ENCODE measurements around the gene CD7.

Gene CD7

DNA sequence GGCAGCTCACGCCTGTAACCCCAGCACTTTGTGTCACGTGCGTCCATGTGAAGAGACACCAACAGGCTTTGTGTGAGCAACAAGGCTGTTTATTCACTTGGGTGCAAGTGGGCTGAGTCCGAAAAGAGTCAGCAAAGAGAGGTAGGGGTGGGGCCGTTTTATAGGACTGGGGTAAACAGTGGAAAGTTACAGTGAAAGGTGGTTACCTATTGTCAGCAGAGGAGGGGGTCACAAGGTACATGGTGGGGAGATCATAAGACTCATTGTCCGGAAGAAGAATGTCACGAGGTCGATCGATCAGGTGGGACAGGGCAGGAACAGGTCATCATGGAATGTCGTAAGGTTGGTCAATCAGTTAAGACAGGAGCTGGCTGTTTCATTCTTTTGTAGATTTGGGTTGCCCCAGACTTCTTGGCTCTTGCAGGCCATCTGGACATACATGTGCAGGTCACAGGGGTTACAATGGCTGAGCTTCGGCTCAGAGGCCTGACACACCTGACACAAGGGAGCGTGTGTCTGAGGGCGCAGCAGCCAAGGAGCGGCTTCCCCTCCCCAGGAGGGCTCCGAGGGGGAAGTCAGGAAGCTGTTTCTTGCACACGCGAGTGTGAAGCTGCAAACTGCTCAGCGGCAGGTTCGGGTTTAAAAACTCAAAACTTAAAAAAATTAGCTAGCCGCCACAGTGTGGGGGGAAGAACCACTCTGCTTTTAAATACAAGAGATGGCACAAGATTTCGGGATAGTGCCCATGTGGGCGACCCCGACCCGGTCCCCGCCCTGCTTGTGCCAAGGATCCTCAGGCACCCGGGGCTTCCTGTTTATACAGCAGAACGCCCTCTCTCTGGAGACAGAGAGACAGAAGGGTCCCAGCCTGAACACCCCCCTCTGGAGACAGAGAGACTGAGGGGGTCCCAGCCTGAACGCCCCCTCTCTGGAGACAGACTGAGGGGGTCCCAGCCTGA, 29.2 kb upstream of the CD7 start:
- no peak for DNase-seq

DNA sequence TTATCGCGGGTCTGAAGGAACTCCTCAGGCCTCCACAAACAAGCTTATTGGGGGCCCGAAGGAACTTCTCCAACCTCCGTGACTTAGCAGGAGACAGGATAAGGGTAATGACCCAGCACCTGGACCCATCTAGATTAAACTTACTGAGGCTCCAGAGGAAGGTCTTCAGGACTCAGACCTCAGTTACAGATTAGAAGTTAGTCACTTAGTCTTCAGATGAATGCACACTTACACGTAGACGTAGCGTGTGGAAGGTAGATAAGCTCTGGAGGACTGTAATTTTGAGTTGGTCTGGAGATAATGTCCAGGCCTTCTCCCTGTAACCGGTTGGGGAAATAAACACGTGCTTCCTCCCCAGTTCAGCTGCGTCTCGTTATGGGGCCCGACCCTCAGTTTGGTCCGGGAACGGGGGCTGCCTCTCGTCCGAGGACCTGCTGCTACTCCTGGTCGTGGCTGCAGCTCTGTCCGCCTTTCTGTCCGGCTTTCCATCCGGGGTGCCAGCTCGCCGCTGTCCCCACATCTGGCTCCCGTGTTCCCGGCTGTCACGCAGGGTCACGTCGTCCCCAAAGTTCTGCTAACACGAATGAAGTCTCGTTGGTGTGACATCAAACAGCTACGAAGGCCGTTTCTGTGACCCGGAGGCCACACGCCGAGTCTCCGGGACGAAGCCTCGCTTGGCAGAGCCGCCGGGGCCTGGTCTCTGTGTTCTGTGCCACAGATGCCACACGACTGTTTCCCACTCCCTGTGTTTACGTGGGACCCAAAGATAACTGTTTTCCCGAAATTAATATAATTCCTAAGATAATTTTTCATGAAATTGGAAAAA, 28.0 kb upstream of the CD7 start:
- DNase-seq = no peak

DNA sequence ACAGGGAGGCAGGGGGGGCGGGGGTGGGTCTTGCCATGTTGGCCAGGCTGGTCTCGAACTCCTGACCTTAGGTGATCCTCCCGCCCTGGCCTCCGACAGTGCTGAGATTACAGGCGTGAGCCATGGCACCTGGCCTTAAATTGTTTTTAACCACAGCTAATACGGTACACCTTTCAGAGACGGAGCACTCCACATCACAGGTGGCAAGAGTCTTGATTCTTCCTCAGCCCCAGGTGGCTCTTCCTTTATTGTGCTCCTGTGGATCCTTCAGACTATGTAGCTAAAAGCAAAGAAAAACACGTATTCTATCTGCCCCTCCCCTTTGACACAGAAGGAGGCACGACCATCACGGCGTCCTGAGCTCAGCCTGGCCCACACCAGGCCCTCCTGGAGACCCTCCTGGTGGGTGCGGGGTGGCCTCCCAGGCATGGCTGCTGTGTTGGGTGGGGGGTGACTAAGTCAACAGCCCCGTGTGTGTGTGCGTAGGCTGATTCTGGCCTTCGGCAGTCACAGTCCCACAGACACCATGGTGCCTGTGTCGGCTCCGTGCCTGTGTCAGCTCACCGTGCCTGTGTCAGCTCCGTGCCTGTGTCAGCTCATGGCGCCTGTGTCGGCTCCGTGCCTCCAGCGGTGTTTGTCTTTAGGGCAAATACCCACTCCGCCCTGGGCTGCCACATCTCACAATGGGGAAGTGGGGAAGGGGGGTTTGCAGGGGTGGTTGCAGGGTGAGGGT, 26.9 kb upstream of the CD7 start:
- DNase-seq = no peak

DNA sequence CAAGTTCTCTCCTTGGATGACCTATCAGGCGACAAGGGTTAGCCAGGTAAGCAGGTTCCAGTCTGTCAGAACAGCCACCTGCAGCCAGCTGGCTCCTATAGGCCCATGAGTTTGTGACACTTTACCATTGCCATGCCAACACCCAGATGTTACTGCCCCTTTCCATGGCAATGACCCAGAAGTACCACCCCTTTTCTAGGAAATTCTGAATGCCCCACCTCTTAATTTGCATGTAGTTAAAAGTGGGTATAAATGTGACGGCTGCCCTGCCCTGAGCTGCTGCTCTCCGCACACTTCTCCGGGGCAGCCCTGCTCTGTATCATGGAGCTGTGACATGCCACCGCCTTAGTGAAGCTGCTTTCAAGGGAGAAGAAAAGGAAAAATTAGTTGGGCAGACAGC, 26.2 kb upstream of the CD7 start:
- no peak for DNase-seq

DNA sequence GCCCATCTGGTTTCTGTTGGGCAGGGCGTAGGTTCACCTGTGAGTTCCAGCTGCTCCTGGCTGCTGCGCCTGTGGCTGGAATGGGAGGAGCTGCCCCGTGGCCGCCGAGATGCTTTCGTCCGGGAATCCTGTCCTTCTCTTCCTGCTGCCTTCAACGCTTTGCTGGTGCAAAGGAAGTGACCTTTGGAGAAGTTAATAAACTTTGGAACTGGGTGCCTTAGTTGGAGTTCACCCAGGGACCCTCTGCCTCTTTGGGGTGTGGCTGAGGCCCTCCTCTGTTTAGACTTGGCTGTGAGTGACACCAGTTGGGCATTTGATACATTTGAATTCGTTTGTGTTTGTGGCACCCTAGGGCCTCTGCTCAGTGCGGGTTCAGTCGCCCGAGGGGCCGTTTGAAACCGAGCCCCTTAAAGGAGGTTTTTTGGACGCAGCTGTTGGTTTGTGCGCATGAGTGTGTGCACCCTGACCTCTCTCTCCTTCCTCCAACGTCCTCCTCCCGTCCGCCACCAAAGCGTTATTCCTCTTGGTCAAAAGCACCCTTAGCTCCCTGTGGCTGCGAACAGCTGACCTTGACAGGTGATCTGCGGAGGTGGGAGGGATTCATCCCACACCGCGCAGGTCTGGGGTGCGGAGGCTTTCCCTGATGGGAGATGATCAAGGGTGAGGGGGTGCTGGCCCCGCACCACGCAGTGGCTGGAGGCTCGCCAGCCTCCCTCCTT, 25.1 kb upstream of the CD7 start:
- no peak for DNase-seq

DNA sequence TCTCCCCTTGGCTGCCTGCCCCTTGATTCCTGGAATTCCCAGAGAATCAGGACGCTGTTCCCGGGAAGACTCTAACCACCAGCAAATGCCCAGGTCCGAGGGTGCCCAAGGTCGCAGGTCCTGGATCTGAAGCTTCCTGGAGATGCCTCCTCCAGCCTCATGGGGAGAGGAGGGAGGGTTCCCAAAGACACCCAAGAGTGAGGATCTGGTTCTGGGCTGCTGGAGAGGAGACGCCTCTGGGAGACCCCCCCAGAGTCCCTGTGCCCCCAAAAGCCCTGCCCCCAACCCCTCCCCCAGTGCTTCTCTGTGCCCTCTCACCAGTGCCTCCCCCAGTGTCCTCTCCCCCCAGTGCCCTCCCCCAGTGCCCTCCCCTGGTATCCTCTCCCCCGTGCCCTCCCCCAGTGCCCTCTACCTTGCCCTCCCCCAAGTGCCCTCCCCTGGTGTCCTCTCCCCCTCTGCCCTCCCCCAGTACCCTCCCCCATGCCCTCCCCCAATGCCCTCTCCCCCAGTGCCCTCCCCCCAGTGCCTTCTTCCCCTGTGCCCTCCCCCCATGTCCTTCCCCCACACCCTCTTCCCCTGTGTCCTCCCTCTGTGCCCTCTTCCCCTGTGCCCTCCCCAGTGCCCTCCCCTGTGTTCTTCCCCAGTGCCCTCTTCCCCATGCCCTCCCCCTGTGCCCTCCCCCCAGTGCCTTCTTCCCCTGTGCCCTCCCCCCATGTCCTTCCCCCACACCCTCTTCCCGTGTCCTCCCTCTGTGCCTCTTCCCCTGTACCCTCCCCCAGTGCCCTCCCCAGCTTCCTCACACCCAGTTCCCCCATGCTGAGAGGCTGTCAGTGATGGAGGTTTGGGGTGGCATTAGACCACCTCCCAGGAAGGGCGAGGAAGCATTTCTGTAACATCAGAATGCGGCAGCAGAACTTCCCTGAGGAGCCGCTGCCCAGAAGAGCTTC, 22.5 kb upstream of the CD7 start:
- no peak for DNase-seq

DNA sequence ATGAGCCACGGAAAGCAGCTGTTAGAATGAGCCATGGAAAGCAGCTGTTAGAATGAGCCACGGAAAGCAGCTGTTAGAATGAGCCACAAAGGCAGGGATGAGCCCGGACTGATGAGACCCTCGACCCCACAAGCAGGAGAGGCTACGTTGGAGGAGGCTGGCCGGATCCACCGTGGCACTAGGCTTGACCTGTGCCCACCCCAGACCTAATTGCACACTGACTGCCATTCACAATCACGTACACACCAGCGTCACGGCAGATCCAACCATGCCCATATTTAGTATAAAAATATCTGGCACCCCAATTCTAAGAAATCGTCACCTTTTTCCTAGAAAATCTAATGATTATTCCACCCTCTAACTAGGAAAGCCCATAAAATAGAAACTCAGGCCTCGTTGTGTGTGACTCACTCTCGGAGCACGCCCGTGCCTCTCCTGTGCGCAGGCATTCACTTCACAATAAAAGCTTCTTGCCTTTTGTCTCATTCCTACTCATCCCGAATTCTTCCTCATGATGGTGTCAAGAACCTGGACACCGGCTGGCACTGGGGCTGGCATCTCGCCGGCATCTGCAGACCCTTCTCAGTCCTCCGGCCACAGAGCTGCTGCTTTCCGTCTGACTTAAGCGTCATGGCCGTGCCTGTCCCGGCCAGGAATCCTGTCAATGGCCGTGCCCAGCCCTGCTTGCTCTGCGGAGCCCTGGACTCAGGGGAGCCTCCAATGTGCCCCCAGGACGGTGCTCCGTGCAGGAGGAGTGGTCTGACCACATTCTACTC, 21.6 kb upstream of the CD7 start:
- DNase-seq = no peak

DNA sequence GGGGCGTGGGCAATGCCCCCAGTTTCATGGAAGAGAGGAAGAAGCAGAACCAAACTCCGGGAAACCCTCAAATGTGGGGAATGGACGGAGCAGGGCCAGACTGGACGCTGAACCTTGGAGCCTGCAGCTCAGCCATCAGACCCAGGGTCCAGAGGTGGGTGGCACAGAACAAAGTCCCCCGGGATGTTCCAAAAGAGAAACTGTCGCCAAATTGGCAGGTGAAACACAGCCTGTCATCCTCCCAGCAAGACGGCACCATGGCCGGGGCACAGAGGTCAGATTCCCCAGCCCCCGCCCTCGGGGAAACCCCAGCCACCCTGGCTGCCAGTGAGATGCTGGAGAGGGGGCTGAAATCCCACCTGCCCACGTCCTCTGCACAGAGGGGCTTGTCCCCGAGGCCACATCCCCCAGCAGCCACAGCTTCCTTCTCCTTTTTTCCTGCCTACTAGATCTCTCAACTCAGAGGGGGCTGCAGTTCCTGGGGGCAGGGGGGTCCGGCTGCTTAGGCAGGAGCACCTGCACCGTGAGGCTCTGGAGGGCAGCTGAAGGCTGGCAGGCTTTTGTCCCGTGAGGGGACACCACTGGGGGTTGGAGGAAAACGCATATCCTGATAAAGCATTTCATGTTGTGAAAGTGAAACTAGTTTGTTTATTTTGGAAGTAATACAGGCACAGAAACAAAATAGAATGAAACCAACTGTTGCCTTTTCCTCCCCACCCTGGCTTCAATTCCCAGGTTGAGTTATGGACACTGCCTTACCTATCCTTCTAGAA, 17.4 kb upstream of the CD7 start:
- no peak for DNase-seq

DNA sequence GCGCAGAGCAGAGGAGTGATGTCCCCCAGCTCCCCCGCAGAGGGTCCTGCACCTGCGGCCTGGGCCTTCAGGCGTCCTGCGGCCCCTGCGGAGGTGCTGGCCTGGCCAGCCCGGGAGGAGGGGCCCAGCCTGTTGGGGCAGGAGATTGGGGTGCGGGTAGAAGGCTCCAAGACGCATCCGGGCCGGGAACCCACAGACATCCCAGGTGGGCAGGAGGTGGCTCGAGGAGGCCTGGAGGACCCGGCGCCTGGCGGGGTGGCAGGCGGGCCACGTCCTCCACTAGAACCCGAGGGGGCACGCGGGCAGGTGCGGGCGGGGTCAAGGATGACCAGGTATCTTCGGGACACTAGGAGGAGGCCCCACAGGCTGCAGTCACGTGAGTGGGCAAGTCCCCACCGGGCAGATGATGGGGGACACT, 16.8 kb upstream of the CD7 start:
- DNase-seq = no peak

DNA sequence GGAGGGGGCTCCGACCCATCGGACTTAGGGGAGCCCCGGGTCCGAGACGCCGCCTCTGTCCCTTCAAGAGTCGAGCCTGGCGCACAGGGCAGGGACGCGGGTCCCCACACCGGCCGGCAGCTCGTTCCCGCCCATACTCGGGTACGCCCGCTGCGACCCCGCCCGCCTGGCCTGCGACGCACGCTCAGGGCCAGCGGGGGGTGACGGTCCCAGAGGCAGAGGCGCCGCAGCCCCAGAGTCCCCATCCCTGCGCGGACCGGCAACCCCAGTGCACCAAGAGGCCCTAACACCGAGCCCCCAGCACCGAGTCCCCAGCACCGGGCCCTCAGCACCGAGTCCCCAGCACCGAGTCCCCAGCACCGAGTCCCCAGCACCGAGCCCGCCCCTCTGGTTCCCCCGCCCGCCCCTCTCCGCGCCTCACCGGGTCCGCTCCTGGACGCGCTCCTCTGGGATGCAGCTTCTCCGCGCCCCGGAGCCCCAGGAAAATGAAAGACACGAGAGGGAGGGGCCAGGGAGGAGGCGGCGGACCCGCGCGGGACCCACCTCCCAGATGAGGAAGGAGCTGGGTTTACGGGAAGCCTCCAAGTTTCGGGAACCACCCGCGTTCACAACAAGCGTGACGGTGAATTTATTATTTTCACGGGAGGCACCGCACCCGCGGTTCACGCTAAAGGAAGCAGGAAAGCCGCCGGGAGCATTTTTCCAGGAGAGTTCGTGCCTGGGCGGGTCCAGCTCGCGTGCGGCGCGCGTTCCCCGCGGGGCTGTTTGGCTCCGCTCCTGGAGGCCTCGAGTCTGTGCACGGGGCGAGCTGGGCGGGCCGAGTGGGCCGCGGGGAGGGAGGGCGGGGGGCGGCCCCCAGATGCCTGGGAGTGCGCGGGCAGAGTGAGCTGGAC, 16.1 kb upstream of the CD7 start, which contains the start of gene SECTM1:
TSS of gene SECTM1 (minus strand) at position 488 of the 893 bp plus-strand sequence. CDS start 6,526 bp downstream, outside the sequence.
- no peak for DNase-seq

DNA sequence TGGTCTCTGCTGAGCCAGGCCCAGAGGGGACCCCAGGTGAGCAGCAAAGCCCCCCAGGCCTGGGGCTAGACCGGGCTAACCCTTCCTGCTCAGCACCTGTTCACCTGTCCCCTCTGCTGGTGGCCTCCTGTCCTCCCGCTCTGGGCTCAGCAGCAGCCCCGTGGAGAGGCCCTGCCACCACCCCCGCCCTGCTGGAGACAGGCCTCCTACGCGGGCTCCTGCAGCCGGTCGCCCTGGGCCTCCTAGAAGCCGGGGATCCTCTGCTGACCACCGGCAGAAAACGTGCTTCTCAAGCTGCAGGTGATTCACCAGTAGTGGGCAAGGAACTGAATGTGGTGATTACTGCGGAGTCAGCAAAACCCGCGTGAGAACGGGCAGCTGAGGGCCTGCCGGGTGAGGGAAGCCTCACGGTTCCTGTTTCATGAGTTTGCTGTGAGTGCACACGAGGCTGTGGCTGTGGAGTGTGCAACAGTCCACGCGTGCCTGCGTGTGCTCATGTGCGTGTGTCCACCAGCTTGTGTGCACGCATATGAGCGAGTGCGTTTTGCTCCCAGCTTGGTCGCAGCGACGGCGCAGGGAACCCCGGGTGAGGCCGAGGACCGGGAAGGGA, 15.4 kb upstream of the CD7 start:
- no peak for DNase-seq

DNA sequence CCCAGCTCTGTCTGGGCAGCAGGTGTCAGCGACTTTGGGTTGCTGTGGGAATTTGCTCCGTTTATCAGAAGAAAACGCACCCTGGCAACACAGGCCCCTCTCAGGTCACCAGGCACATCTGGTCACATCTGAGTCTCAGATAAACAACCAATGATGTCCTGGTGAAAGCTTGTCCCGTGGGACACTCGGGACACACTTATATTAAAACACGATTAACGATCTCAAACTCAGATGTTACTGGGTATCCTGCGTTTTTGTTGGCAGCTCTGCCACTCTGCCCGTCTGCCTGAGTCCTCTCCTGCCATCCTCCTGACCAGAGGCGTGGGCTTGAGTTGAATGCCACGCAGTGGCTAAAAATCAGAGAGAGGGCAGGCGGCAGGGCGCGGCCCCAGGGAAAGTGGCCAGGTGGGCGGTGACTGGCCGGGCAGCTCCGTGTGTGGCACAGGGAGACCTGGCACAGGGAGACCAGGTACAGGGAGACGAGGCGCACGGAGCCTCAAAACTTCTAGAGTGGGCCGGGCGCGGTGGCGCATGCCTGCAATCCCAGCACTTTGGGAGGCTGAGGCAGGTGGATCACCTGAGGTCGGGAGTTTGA, 14.0 kb upstream of the CD7 start:
- no peak for DNase-seq

DNA sequence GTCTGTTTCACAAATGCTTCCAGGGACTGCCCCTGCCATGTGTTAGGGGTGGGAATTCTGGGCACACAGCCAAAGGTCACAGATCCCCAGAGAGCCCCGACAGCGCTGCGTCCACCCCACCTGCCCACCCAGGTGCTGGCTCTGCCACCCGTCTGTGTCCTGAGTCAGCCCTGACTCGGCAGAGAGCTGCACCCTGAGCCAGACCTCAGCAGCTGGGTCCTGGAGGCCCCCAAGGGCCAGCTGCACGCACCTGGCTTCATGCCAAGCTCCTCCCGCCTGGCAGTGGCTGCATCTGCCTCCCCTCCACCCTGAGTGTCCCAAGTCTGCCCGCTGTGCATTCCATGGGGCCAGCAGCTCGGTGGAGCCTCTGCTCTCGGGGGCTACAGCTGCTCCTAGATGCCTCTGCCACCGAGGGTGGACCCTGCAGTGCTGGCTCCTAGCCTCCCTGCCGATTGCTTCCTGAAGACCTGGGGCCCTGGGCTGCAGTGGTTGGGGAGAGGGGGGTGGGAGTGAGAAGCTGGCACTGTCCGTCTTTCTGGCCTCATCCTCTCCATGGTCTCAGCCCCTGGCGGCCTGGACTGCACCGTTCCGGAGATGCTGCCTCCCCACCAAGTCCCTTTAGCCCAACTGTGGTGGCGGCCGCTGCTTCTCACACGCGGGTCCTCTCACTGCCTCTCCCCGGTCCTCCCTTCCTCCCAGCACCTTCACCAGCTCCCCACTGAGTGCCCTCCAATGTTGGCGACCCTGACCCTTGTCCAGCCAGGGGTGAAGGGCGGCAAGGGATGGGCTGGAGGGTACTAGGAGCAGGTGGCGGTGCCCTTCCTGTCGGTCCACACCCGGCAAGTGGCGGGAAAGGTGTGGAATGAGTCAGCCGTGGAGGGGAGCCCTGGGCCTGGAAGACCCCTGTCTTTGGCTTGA, 13.2 kb upstream of the CD7 start:
- DNase-seq = peak; percentile 28

DNA sequence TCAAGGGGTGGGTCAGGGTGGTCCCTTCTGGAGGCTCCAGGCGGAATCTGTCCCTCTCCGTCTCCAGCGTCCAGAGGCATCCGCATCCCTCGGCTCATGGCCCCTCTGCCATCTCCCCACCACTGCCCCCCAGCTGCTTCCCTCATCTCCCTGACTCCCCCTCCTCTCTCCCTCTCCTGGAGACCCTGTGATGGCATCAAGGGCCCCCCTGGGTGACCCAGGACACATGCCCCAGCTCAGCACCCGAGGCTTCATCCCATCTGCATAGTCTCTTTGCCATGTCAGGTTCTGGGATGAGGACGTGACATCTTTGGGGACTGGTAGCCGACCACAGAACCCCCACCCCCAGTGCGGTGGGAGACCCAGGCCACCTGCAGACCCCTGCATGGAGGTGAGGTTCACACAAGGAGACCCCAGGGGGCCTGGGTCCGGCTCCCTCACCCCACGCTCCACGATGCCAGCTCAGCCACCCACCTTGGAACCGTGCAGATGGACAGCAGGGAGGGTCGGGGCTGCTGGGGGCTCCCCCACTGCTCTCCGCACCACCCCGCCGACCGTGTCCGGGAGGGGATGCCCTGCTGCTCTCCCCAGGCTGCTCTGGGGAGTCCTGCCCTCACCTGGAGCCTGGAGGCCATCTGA, 12.4 kb upstream of the CD7 start:
- DNase-seq = no peak

DNA sequence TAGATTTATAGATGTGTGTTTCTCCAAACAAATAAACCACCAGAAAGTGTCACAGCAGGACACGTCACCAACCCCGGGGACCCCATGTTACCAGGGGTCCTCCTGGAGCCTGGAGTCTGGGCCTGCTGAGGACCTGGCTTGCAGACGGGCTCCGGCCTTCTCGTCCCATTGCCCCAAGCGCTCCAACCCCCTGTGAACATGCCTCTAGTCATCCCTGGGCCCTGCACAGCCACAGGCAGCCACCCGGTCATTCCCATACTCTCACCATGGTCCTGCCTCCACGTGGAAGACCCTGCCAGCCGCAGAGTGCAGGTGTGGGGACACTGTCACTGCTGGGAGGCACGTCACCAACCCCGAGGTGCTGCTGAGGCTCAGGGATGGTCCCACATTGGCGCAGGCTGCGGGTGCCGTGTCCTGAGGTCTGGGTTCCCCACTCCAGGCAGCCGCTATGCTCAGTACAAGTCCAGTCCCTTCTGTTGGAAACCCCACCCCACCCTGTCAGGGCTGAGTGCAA, 11.6 kb upstream of the CD7 start:
- DNase-seq = no peak
